GM12801 (cell line): ENCODE results near the gene KRT84.

ENCODE experiments used
- CTCF ChIP-seq: IDR thresholded peaks from one replicate; pipeline ENCODE4 v1.5.1; 2011; ENCODE audit warnings: control low read depth; ENCODE audit not compliant: insufficient read length; ENCODE audit errors: extremely low read depth

KRT84 gene

DNA sequence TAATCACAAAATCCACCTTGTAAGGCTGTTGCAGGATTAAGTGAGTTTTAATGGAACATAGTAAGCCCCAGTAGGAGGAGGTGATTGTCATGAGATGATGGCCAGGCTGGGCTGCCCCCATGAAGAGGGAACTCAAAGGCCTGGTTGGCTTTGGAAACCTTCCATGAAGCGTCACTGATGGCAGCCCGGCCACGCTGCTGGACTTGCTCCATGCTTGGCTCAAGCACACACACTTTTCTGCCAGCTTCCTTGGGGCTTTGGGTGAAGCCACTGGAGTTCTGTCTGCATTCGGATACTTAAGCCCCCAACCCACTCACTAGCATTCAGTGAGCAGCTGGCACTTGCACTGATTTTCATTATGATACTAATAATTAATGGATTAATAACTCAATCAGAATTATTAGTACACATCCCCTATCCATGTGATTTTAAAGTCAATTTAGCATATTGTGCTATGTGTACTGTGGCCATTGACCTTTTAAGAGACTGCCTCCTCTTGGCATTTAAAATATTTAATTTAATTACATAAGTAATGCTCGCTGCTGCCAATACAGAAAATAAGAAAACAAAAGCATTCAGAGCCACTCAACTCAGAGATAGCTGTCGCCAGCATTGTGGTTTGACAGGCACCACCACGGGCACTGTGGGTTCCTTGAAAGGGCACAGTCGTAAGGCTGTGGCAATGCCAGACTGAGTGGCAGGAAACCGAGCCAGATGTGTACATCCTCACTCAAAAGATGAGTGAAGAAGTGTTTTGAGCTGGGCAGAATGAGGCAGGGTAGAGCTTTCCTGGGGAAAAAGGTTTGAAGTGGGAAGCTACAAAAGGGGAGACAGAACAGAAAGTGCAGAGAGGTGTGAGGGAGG is 34.0 kb downstream of the KRT84 start:
- TF ChIP-seq CTCF, result no peak

DNA sequence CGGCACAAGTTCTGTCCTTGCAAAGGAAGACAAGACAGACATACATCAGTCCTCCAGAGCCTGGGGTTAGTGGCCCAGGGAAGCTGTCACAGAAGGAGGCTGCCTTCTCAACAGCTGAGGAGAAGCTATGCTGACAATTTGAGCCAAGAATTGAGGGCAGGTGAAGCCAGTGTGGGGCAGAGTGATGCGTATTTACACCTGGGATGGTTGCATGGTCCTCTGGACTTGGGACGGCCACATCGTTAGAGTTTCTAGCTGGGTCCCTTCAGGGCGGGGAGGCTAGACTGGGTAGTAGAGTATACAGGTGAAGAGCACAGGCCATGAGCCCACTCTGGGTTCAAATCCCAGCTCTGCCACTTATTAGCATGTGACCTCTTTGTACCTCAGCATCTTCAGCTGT is 34.7 kb downstream of the KRT84 start:
- TF ChIP-seq CTCF, result no peak

DNA sequence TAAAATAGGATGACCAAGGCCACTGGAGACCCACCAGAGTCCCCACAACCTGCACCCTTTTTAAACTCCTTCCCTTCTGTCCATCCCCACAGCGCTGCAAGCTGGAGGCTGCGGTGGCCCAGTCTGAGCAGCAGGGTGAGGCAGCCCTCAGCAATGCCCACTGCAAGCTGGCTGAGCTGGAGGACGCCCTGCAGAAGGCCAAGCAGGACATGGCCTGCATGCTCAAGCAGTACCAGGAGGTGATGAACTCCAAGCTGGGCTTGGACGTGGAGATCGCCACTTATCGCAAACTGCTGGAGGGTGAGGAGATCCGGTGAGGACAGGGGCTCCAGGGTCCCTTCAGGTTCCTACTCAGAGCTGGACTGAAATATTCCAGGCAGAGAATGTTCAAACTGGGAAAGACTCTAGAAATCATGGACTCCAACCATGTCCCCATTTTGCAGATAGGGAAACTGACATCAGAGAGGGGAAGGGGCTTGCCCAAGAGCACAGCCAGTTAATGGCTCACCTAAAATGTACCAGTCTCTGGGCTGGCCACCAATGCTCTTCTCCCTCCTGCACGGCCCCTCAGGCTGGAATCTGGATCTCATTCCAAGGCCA is 35.3 kb downstream of the KRT84 start:
- TF ChIP-seq CTCF, result no peak

- no peak for TF ChIP-seq CTCF
Observed at GRCh38 chr12:52349196-52349595, 36.3 kb downstream of the KRT84 start.

DNA sequence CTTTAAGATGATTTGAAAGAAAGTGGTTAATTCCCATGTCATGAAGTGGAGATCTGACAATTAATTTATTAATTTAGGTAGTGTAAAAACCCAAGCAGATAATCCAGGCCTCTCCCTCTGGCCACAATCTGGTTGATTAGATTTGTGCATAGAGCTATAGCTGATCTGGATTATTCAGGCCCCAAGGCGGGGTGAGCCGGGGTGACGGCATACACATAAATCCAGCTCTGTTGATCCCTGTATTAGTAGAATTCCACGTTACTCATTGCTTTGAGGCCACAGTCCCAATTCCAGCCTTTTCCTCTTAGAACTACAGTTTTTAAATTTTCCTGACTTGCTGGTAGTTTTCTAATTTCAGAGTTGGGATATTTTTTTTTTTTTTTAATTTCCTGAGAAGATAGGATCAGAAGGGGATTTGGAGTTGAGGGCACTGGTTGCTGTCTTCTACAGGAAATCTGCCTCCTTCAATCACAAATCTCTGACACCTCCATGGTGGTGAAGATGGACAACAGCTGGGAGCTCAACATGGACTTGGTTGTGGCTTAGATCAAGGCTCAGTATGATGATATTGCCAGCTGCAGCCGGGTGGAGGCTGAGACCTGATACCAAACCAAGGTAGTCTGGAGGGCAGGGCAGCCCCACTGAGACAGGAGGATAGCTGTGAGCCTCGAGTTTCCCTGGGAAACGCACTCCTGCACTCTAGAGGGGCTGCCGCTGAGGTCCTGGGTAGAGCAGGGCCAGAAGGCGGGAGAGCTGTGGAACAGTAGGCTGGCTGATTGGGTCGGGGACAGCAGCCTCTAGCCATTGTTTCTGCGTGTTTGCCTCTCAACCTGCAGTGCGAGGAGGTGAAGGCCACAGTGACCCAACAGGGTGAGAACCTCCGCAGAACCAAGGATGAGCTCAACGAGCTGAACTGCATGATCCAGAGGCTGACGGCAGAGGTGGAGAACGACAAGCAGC is 37.6 kb downstream of the KRT84 start:
- no peak for TF ChIP-seq CTCF

DNA sequence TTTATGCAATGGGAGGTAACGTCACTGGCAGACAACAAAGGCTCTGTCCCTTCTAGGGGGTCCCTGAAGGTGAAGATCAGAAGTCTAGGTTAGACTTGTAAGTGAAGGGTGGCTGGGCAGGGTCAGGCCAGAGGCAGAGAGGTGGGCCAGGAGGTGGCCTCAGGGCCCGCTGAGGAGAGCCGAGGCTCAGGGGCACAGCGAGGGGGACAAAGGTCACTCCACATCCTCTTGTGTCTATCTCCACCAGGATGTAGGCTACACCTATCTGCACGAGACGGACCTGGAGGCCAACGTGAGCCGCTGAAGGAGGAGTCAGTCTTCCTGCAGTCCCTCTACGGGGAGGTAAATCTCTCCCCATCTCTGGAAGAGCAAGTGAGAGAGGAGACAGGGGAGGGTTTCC is 38.4 kb downstream of the KRT84 start:
- no peak for TF ChIP-seq CTCF

DNA sequence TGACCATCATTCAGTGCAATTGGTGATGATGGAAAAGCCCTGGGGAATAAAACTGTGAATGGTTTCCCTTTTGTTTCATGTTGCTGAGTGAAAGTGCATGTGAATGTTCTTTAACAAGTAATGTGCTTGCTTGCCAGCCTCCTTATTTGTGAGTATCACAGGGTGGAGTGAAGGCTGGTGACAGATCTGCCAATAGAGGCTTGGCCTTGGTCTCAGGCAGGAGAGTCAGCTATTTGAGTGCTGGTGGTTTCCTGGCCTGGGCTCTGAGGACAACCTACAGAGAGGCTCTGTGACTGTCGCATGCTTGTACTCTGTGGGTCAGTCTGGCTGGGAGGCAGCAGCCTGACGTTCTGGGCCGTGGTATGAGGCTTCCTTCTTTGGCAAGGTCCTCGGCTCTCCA is 38.9 kb downstream of the KRT84 start:
- no peak for TF ChIP-seq CTCF
